Embryonic facial prominence (tissue), 1 donor: ENCODE data around the gene ING2.

Source experiments
- DNase-seq: peaks from one replicate; pipeline ENCODE4 v3.0.0-alpha.2; 2016; ENCODE audit errors: extremely low spot score

Gene ING2

GRCh38 chr4:183499801-183500200, 5.1 kb upstream of the ING2 start:
- DNase-seq, result no peak

- no peak for DNase-seq
These were observed 1.3 kb upstream of the ING2 start for GRCh38 chr4:183503497-183504063.

- peak; percentile 97 for DNase-seq
These were observed 561 bp upstream of the ING2 start for GRCh38 chr4:183504064-183504929.

GRCh38 chr4:183505611-183506388, 942 bp downstream of the ING2 start:
- peak; percentile 86 for DNase-seq

- no peak for DNase-seq
These were observed 1.5 kb downstream of the ING2 start for GRCh38 chr4:183506389-183506735.

- no peak for DNase-seq
These were observed 3.3 kb downstream of the ING2 start for GRCh38 chr4:183507925-183508696.

GRCh38 chr4:183508697-183509335, 4.0 kb downstream of the ING2 start:
- DNase-seq, result no peak

GRCh38 chr4:183515411-183515810, 10.6 kb downstream of the ING2 start:
- no peak for DNase-seq

GRCh38 chr4:183517194-183517593, 12.3 kb downstream of the ING2 start:
- DNase-seq, result no peak

GRCh38 chr4:183517781-183518180, 12.9 kb downstream of the ING2 start:
- DNase-seq, result no peak

GRCh38 chr4:183522821-183523220, 18.0 kb downstream of the ING2 start:
- DNase-seq, result no peak

- DNase-seq, result no peak
These were observed 22.5 kb downstream of the ING2 start for GRCh38 chr4:183527326-183527725.

GRCh38 chr4:183532821-183533220, 28.0 kb downstream of the ING2 start:
- no peak for DNase-seq

GRCh38 chr4:183533698-183534097, 28.8 kb downstream of the ING2 start:
- no peak for DNase-seq

- no peak for DNase-seq
These were observed 35.7 kb downstream of the ING2 start for GRCh38 chr4:183540410-183541009.

GRCh38 chr4:183541010-183541751, 36.3 kb downstream of the ING2 start:
- peak; percentile 46 for DNase-seq

- no peak for DNase-seq
These were observed 36.8 kb downstream of the ING2 start for GRCh38 chr4:183541752-183542040.

GRCh38 chr4:183543435-183543834, 38.6 kb downstream of the ING2 start:
- DNase-seq, result no peak

- DNase-seq, result no peak
These were observed 39.3 kb downstream of the ING2 start for GRCh38 chr4:183544109-183544508.

GRCh38 chr4:183546376-183546775, 41.5 kb downstream of the ING2 start:
- DNase-seq, result no peak

GRCh38 chr4:183548306-183548705, 43.4 kb downstream of the ING2 start:
- no peak for DNase-seq
